ENCODE data around the gene CSNK2A2. TPM values are rescaled to one million over a fixed set of nuclear protein-coding genes. Genes with fewer than 3 reads are reported as not detected.
A peak's percentile ranks its signal among the peaks of the same experiment; 100 is the strongest.

Gene CSNK2A2
- total and polyA plus RNA-seq, 10 of the 15 experiments (the other 5 are each of a cell fraction or from before 2014, with no cell fraction given), result 17.4 to 79.1 (median 29.4) TPM

DNA sequence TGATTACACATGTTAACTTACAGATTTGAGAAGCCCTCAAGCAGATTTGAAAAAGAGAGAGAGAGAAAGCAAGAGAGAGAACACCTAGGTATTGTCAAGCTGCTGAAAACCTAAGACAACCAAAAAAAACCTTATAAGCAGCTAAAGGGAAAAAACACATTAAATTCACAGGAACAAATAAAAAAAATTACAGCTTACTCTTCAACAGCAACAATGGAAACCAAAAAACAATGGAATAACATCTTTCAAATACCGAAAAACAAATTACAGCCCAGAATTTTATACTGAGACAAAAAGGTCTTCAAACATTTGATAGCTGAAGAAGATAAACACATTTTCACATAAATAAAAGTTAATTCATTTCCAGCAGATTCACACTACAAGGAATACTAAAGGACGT is 60.3 kb downstream of the CSNK2A2 start:
- Histone ChIP-seq H3K27me3 (replicated peaks in 1 of 2; ENCODE audit: control insufficient read depth in 2 of 2, insufficient read depth in 2 of 2, low read length in 1 of 2) (no peaks in the 10 kb centered on the region), H3K4me2 (ENCODE audit: control insufficient read depth, insufficient read depth) (no peak overlapping the region), H3K36me3 (ENCODE audit: control insufficient read depth in 2 of 2, insufficient read depth in 2 of 2, low read length in 1 of 2) (no peaks in the 10 kb centered on the region), H3K9ac (ENCODE audit: control insufficient read depth, insufficient read depth, low read length) (no peak overlapping the region), H2AFZ (ENCODE audit: control insufficient read depth, low read depth, low read length) (no peak overlapping the region), H3K4me3 (no peak overlapping the region), H3K9me3 (replicated peaks; ENCODE audit: control insufficient read depth, insufficient read depth, low read length) (no peaks in the 10 kb centered on the region; the same call in 1 of the 3 replicates), H3K4me1 (ENCODE audit: control insufficient read depth, insufficient read depth, low read length) (no peaks in the 10 kb centered on the region), H3K79me2 (ENCODE audit: control insufficient read depth, insufficient read depth, low read length) (no peaks in the 10 kb centered on the region), H4K20me1 (ENCODE audit: control insufficient read depth, insufficient read depth) (no peaks in the 10 kb centered on the region), H3K27ac (ENCODE audit: control insufficient read depth, insufficient read depth) (no peak overlapping the region)
- 65% methylated on average over 2 of the region's 2 CpGs for WGBS (ENCODE audit: insufficient coverage, insufficient replicate concordance, low lambda C conversion rate, missing lambda C conversion rate)
- FAIRE-seq, result no peak
- no peak for ATAC-seq
- TF ChIP-seq IKZF2 (IDR thresholded peaks at IDR 0.05) (no peak), CBX5 (IDR thresholded peaks at IDR 0.05; ENCODE audit: low read depth) (0 out of 2 replicates have a peak, but pooled peaks have one; percentile 48)
- ChIA-PET CTCF (interaction anchor here (0.7 to 1.3 kb wide), 2 partner anchors 8 to 17 kb away, joined by 3 to 4 read pairs; no protein-coding TSS in a partner anchor), SMC1A (ENCODE audit: uncharacterized antibody, unreplicated experiment) (interaction anchor here (1.0 kb wide), 1 partner anchor 12 kb away, joined by 3 read pairs; no protein-coding TSS in a partner anchor), POLR2A (no interaction called here), RAD21 (ENCODE audit: unreplicated experiment) (interaction anchor here (0.8 kb wide), 1 partner anchor 16 kb away, joined by 3 read pairs; no protein-coding TSS in a partner anchor)
- no peak for DNase-seq (ENCODE audit: low read depth, low spot score)
- intact Hi-C loops (cut with micrococcal nuclease; ENCODE audit: unreplicated experiment), result no loop called here
- no TSS peak for BruUV-seq (replicated peaks)
- in situ Hi-C loops (cut with MboI), result no loop called here

DNA sequence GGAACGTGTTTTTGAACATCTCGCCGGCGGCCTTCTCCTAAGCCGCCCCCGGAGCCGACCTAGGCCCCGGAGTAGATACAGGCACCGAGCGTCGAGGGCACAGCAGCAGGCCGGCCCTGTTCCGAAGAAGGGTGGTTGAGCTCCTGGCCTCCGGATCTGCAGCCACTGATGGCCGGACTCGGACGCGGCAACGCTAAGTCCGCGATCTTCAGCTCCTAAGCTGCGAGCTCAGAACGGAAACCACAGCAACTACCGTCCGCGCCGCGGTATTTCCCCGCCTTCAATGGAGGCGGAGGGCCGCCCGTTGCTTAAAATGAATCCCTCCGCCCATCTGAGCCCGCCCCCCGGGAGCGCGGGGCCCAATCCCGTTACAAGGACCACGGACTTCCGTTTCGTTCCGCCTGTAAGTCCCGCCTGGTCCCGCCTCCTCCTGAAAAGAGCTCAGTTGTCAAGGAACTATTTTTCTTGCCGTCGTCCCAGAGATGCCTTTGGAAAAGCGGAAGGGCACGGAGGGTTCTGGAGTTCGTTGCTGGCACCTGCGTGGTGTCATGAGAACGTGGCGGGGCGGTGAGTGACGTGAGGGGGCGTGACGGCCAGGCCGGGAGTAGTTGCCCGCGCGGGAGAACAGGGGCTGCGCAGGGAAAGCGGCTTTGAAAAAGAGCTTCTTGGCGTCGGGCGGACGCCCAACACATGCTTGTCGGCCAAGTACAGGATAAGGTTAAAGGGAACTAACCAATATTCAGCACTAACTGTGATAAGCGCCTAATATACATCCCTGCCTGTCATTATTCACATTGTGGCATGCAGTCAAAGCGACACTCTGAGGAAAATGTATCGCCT is 68.6 kb downstream of the CSNK2A2 start, which contains the start of gene CFAP20:
Gene CFAP20 (minus strand): TSS at position 285 of the 840 bp plus-strand sequence. CDS start 266 bp downstream, at position 19.
- peaks cover 9% of the 10 kb centered on the region for H3K4me1 ChIP-seq (ENCODE audit: control insufficient read depth, insufficient read depth, low read length)
- peak within 1 kb of the TSS; percentile 98 for H2AFZ ChIP-seq (ENCODE audit: control insufficient read depth, low read depth, low read length)
- FAIRE-seq (peak; percentile 97), ATAC-seq (peak; percentile 87), DNase-seq (ENCODE audit: low read depth, low spot score) (peak; percentile 98)
- 2% methylated on average over 70 of the region's 70 CpGs for WGBS (ENCODE audit: insufficient coverage, insufficient replicate concordance, low lambda C conversion rate, missing lambda C conversion rate)
- peaks cover 45% of the 10 kb centered on the region for H3K79me2 ChIP-seq (ENCODE audit: control insufficient read depth, insufficient read depth, low read length)
- peaks cover 0 to 4% of the 10 kb centered on the region in 2 experiments; a peak in 1 of 4 replicates for H3K36me3 ChIP-seq (ENCODE audit: control insufficient read depth in 2 of 2, insufficient read depth in 2 of 2, low read length in 1 of 2)
- ChIA-PET RAD21 (ENCODE audit: unreplicated experiment) (interaction anchor here (0.6 to 6.6 kb wide), 14 partner anchors 10 to 227 kb away, joined by 3 to 30 read pairs (median 4); a partner anchor contains a TSS), POLR2A (interaction anchor here (0.5 to 1.5 kb wide), 13 partner anchors 19 to 725 kb away, joined by 3 to 8 read pairs (median 3); partner anchors contain the start of gene KATNB1), SMC1A (ENCODE audit: uncharacterized antibody, unreplicated experiment) (interaction anchor here (0.5 to 2.1 kb wide), 13 partner anchors 9 to 553 kb away, joined by 3 to 9 read pairs (median 3); no protein-coding TSS in a partner anchor), CTCF (interaction anchor here (0.6 to 13.7 kb wide), 14 partner anchors 9 to 177 kb away, joined by 3 to 186 read pairs (median 4); no protein-coding TSS in a partner anchor)
- BruUV-seq (replicated peaks), result no TSS peak
- peak within 1 kb of the TSS; percentile 99 for H3K4me2 ChIP-seq (ENCODE audit: control insufficient read depth, insufficient read depth)
- in situ Hi-C loops (cut with MboI) (loop anchor here (5.0 kb wide), 1 partner anchor 107 kb away; no protein-coding TSS in a partner anchor), intact Hi-C loops (cut with micrococcal nuclease; ENCODE audit: unreplicated experiment) (loop anchor here (2.0 to 10.0 kb wide), 5 partner anchors 105 to 685 kb away; partner anchors contain the start of genes CIAPIN1, CNOT1, COQ9 and MMP15)
- H3K4me3 ChIP-seq, result peak within 1 kb of the TSS; percentile 85
- no peaks in the 10 kb centered on the region for H3K9me3 ChIP-seq (replicated peaks; ENCODE audit: control insufficient read depth, insufficient read depth, low read length)
- peak within 1 kb of the TSS; percentile 82 for H3K27ac ChIP-seq (ENCODE audit: control insufficient read depth, insufficient read depth)
- H4K20me1 ChIP-seq (ENCODE audit: control insufficient read depth, insufficient read depth), result peaks cover 5% of the 10 kb centered on the region; the same call in 1 of the 2 replicates
- H3K27me3 ChIP-seq (replicated peaks in 1 of 2; ENCODE audit: control insufficient read depth in 2 of 2, insufficient read depth in 2 of 2, low read length in 1 of 2), result no peaks in the 10 kb centered on the region
- H3K9ac ChIP-seq (ENCODE audit: control insufficient read depth, insufficient read depth, low read length), result peak within 1 kb of the TSS; percentile 70
- no peak for TF ChIP-seq ZNF24 (IDR thresholded peaks at IDR 0.05)
- peak; percentile 92 for TF ChIP-seq RB1 (IDR thresholded peaks at IDR 0.05; ENCODE audit: borderline replicate concordance)
- TF ChIP-seq NFYB (IDR thresholded peaks at IDR 0.05; ENCODE audit: insufficient read depth, low read depth, low read length), result peak; percentile 90
- no peak for TF ChIP-seq FOS (IDR thresholded peaks at IDR 0.05; ENCODE audit: borderline replicate concordance, extremely low read depth, insufficient read length)
- peak; percentile 14 for TF ChIP-seq IRF4 (IDR thresholded peaks at IDR 0.05; ENCODE audit: low read depth, low read length)
- TF ChIP-seq PAX5 (IDR thresholded peaks at IDR 0.05; ENCODE audit: borderline replicate concordance, low read depth, low read length), result peak; percentile 4
- TF ChIP-seq NR2C2 (IDR thresholded peaks at IDR 0.05; ENCODE audit: borderline replicate concordance, control insufficient read depth, insufficient read length, low read depth), result no peak
- peak; percentile 97 for TF ChIP-seq POLR2A (IDR thresholded peaks at IDR 0.05; ENCODE audit: low read depth, low read length)
- TF ChIP-seq, protein P1, sequence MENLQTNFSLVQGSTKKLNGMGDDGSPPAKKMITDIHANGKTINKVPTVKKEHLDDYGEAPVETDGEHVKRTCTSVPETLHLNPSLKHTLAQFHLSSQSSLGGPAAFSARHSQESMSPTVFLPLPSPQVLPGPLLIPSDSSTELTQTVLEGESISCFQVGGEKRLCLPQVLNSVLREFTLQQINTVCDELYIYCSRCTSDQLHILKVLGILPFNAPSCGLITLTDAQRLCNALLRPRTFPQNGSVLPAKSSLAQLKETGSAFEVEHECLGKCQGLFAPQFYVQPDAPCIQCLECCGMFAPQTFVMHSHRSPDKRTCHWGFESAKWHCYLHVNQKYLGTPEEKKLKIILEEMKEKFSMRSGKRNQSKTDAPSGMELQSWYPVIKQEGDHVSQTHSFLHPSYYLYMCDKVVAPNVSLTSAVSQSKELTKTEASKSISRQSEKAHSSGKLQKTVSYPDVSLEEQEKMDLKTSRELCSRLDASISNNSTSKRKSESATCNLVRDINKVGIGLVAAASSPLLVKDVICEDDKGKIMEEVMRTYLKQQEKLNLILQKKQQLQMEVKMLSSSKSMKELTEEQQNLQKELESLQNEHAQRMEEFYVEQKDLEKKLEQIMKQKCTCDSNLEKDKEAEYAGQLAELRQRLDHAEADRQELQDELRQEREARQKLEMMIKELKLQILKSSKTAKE (IDR thresholded peaks at IDR 0.05; ENCODE audit: low read depth, poor library complexity, severe bottlenecking), result peak; percentile 70
- peak; percentile 78; the same call in 1 of the 2 replicates for TF ChIP-seq TARDBP (IDR thresholded peaks at IDR 0.05; ENCODE audit: borderline replicate concordance)
- TF ChIP-seq CHD4 (IDR thresholded peaks at IDR 0.05), result no peak
- TF ChIP-seq SUZ12 (IDR thresholded peaks at IDR 0.05; ENCODE audit: unreplicated experiment), result no peak

Data from GM12878 (cell line).